DOHH2 (cell line): ENCODE data around the gene CNTLN.
A peak's percentile ranks its signal among the peaks of the same experiment; 100 is the strongest.

Experiments
- EZH2phosphoT487 ChIP-seq: fragments of 200-600 bp; sonication (generic); IDR thresholded peaks from 2 replicates; pipeline ENCODE4 v1.6.1; 2017; ENCODE audit warnings: borderline replicate concordance, mild to moderate bottlenecking, antibody characterized with exemption, low read length, moderate library complexity, mixed read lengths
- TF ChIP-seq, protein P1 (sequence below): fragments of 200-600 bp; sonication (generic); IDR thresholded peaks from one replicate; pipeline ENCODE4 v1.5.1; 2014; ENCODE audit warnings: antibody characterized with exemption, mild to moderate bottlenecking, low read depth, low read length; ENCODE audit not compliant: poor library complexity, severe bottlenecking

GRCh38 chr9:17531642-17532254 lies 396.9 kb downstream of the CNTLN start:
- TF ChIP-seq, protein P1, sequence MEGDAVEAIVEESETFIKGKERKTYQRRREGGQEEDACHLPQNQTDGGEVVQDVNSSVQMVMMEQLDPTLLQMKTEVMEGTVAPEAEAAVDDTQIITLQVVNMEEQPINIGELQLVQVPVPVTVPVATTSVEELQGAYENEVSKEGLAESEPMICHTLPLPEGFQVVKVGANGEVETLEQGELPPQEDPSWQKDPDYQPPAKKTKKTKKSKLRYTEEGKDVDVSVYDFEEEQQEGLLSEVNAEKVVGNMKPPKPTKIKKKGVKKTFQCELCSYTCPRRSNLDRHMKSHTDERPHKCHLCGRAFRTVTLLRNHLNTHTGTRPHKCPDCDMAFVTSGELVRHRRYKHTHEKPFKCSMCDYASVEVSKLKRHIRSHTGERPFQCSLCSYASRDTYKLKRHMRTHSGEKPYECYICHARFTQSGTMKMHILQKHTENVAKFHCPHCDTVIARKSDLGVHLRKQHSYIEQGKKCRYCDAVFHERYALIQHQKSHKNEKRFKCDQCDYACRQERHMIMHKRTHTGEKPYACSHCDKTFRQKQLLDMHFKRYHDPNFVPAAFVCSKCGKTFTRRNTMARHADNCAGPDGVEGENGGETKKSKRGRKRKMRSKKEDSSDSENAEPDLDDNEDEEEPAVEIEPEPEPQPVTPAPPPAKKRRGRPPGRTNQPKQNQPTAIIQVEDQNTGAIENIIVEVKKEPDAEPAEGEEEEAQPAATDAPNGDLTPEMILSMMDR, result peak; percentile 45
- no peak for TF ChIP-seq EZH2phosphoT487
